RWPE1 (cell line): ENCODE measurements around the gene PLVAP.

ENCODE experiments used
- CTCF ChIA-PET: fragments of 350-600 bp; sonication (Branson Sonifier 250); formaldehyde crosslinking; extraction: SDS; loops from one replicate; lab custom pipeline; 2021; lab: Yijun Ruan, JAX
- POLR2A ChIA-PET: fragments of 400-600 bp; formaldehyde crosslinking; extraction: SDS; loops from one replicate; lab custom pipeline; 2020; ENCODE audit warnings: antibody characterized with exemption; ENCODE audit not compliant: low non-redundant PET; lab: Yijun Ruan, JAX
- DNase-seq: peaks from one replicate; pipeline ENCODE4 v3.0.0; 2012; ENCODE audit warnings: low spot score
- H3K27ac ChIP-seq: fragments of 450-650 bp; 2 replicates; pipeline ENCODE4 v1.5.1; 2017
- TF ChIP-seq, protein P1 (sequence below): fragments of 450-650 bp; conservative IDR thresholded peaks from 2 replicates; pipeline ENCODE4 v1.5.1; 2017; ENCODE audit warnings: low read depth, mild to moderate bottlenecking

PLVAP gene

DNA sequence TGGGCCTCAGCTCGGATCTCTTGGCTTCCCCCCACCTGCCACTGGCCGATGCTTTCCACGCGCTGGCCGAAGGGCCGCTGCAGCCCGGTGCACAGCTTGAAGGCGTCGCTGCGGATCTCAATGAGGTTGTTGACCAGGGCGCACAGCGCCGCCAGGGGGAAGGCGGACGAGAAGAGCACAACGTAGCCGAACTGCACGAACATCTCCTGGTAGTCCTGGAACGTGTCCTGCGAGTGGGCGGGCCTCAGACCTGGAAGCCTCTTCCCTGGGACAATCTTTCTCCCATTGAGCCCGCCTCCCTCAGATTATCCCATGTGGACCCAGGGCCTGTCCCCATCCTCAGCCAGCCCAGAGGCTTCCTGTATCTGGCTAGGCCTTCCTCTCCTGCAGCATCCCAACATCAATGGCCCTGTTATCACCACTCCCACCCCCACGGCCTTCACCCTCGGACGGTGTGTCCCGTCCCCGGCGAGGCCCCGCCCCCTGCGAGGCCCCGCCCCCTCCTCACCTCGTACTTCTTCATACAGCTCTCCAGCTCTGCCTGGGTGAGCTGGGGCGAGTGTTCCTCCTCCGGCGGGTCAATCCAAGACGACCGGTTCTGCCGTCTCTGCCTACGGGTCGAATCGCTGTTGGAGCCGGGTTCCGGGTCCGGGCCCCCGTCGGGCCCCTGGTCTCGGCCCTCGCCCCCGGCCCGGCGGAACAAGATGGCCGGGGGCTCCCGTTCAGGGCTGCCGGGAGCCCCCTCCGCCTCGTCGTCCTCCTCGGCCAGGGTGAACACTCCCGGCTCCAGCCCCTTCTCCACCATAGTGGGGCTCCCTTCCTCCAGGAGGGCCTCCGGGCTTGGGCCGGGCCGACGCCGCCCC, 49.3 kb downstream of the PLVAP start:
- CTCF ChIA-PET, result no interaction called here
- peak; percentile 72 for DNase-seq
- TF ChIP-seq, protein P1, sequence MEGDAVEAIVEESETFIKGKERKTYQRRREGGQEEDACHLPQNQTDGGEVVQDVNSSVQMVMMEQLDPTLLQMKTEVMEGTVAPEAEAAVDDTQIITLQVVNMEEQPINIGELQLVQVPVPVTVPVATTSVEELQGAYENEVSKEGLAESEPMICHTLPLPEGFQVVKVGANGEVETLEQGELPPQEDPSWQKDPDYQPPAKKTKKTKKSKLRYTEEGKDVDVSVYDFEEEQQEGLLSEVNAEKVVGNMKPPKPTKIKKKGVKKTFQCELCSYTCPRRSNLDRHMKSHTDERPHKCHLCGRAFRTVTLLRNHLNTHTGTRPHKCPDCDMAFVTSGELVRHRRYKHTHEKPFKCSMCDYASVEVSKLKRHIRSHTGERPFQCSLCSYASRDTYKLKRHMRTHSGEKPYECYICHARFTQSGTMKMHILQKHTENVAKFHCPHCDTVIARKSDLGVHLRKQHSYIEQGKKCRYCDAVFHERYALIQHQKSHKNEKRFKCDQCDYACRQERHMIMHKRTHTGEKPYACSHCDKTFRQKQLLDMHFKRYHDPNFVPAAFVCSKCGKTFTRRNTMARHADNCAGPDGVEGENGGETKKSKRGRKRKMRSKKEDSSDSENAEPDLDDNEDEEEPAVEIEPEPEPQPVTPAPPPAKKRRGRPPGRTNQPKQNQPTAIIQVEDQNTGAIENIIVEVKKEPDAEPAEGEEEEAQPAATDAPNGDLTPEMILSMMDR, result no peak; the same call in 1 of the 2 replicates
- peak overlapping the region; percentile 97 for H3K27ac ChIP-seq
- POLR2A ChIA-PET, result interaction anchor here (0.5 kb wide), 1 partner anchor 10 kb away, joined by 6 read pairs; no protein-coding TSS in a partner anchor

DNA sequence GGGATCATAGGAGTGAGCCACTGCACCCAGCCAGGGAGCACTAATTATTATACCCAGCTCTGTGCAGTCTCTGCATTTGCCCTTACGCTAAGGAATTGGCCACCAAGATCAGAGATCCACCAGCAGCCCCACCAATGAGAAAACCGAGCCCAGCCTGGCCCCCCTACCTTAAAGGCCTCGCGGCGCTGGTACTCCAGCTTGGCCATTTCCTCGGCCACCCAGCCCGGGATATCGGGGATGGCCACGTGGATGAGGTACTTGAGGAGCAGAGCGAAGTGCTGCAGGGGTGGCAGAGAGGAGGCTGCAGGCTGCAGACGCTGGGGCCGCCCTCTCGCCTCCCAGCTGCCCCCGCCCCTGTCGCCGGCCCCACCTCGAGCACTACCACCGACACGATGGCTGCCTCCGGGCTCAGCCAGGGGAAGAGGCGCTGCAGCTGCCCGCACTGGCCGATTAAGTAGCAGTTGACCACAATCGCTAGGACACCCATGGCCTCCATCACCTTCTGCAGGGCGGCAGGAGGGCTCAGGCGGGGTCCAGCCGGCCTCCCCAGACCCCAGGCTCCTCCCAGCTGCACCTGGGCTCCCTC, 50.0 kb downstream of the PLVAP start:
- H3K27ac ChIP-seq, result peak overlapping the region; percentile 97
- TF ChIP-seq, protein P1, result no peak
- POLR2A ChIA-PET, result interaction anchor here (0.5 kb wide), 1 partner anchor 11 kb away, joined by 8 read pairs; no protein-coding TSS in a partner anchor
- CTCF ChIA-PET, result no interaction called here
- DNase-seq, result no peak

DNA sequence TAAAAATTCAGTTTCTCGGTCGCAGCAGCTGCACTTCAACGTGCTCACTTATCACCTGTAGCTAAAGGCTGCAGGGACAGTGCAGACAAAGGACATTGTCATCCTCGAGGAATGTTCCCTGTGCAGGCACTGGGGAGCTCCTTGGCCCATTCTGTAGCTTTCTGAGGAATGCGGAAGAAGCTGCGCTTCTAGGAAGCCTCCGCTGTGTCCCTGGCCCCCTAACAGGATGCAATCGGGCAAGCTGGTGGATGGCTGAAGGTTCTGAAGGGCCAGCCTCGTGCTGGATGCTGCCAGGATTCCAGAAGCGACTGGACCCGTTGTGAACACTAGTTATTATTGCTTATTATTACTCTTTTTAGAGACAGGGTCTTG, 50.6 kb downstream of the PLVAP start:
- ChIA-PET POLR2A (interaction anchor here (0.5 to 0.7 kb wide), 2 partner anchors 10 to 11 kb away, joined by 4 to 8 read pairs; no protein-coding TSS in a partner anchor), CTCF (interaction anchor here (0.6 kb wide), 1 partner anchor 87 kb away, joined by 6 read pairs; no protein-coding TSS in a partner anchor)
- H3K27ac ChIP-seq, result peak overlapping the region; percentile 97
- TF ChIP-seq, protein P1, result no peak
- peak; percentile 48 for DNase-seq

DNA sequence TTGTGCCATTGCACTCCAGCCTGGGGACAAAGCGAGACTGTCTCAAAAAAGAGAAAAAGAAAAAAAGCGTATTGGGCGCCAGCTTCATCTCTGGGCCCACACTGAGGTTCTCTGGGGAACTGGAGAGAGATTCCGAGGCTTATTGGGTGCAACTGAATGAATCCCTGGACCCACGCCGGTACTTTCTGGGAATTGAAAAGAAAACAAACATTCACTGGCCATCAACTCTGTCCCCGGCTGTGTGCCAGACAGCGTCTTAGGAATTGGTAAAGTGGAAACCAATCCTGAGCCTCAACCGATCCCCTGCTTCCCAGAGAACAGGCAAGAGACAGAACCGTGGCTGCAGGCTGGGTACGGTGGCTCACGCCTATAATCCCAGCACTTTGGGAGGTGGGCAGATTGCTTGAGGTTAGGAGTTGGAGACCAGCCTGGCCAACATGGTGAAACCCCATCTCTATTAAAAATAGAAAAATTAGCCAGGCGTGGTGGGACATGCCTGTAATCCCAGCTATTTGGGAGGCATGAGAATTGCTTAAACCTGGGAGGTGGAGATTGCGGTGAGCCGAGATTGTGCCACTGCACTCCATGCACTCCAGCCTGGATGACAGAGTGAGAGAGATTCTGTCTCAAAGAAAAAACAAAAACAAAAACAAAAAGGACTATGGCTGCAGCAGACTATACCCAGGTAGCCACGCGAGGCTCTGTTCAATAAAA, 51.1 kb downstream of the PLVAP start:
- H3K27ac ChIP-seq, result peak overlapping the region; percentile 97
- CTCF ChIA-PET, result interaction anchor here (0.6 kb wide), 1 partner anchor 88 kb away, joined by 6 read pairs; no protein-coding TSS in a partner anchor
- DNase-seq, result no peak
- POLR2A ChIA-PET, result interaction anchor here (0.7 kb wide), 1 partner anchor 9 kb away, joined by 4 read pairs; no protein-coding TSS in a partner anchor
- TF ChIP-seq, protein P1, result no peak

DNA sequence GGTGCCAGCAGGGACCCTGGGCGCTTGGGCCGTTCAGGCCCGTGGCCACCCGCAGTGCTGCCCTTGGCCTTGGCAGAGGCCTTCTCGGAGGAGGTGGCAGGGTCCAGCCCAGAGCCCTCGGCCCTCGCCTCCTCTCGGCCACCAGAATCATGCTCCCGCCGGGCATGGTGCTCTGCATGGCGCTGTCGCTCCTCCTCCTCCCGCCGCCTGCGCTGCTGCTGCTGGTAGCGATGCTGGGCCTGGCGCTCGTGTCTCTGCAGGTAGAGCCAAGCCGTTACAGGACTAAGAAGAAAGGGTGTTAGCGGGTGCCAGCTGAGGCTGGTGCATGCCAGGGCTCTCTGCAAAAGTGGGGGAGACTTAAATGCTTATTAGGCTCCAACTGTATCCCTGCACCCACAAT, 52.0 kb downstream of the PLVAP start:
- DNase-seq, result no peak
- H3K27ac ChIP-seq, result peak overlapping the region; percentile 97
- ChIA-PET POLR2A (interaction anchor here (0.6 kb wide), 1 partner anchor 534 kb away, joined by 3 read pairs; no protein-coding TSS in a partner anchor), CTCF (no interaction called here)
- TF ChIP-seq, protein P1, result no peak
